VCaP (cell line): ENCODE results near the gene CYLD.

ENCODE experiments used
- H3K27ac ChIP-seq: fragments of 450-650 bp; 2 replicates; pipeline ENCODE4 v1.5.1; 2017
- CTCF ChIP-seq: fragments of 450-650 bp; conservative IDR thresholded peaks from 2 replicates; pipeline ENCODE4 v1.5.1; 2017; ENCODE audit warnings: mild to moderate bottlenecking, moderate library complexity

Gene CYLD

GRCh38 chr16:50841081-50841886 lies 99.4 kb downstream of the CYLD start:
- no peak for TF ChIP-seq CTCF
- H3K27ac ChIP-seq: no peak overlapping the region

GRCh38 chr16:50842013-50842505 lies 100.2 kb downstream of the CYLD start:
- no peak for TF ChIP-seq CTCF
- H3K27ac ChIP-seq: no peak overlapping the region

GRCh38 chr16:50842589-50842988 lies 100.7 kb downstream of the CYLD start:
- no peak overlapping the region for H3K27ac ChIP-seq
- TF ChIP-seq CTCF: no peak

- no peak overlapping the region for H3K27ac ChIP-seq
- no peak for TF ChIP-seq CTCF
Measured at GRCh38 chr16:50844840-50845239, 103.0 kb downstream of the CYLD start.

GRCh38 chr16:50845296-50845695 lies 103.4 kb downstream of the CYLD start:
- H3K27ac ChIP-seq: no peak overlapping the region
- no peak for TF ChIP-seq CTCF

GRCh38 chr16:50846511-50846910 lies 104.6 kb downstream of the CYLD start:
- TF ChIP-seq CTCF: no peak
- H3K27ac ChIP-seq: no peak overlapping the region

GRCh38 chr16:50847166-50847565 lies 105.3 kb downstream of the CYLD start:
- TF ChIP-seq CTCF: no peak
- H3K27ac ChIP-seq: no peak overlapping the region
